ENCODE measurements around the gene NFKB2.

Gene NFKB2

DNA sequence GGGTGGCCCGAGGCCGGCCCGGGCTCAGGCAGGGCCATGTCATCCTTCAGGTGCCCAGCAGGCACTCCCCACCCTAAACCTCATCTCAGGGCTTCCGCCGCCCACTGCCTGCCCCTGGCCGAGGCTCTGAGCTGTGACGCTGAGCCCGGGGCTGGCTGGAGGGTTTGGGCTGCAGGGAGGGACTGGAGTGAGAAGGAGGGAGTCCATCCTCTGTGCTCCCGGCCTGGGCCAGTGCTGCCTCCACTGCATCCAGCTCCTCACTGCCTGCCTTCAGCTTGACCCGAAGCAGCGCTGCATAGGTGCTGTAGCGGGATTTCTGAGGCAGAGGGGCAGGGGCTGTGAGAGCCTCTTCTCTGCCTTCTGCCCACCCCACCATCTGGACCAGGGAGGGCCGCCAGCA lies 7.6 kb downstream of the NFKB2 start:
- Histone ChIP-seq H3K79me2 (ENCODE audit: insufficient read depth, low read length) (no peaks in the 10 kb centered on the region), H3K4me3 (ENCODE audit: low read depth, low read length, poor library complexity, severe bottlenecking) (no peak overlapping the region), H3K27ac (ENCODE audit: low read depth, low read length, poor library complexity, severe bottlenecking) (no peak overlapping the region), H3K4me1 (ENCODE audit: insufficient read depth, low read length, severe bottlenecking) (peaks cover 8% of the 10 kb centered on the region), H3K36me3 (ENCODE audit: insufficient read depth, low read length) (no peaks in the 10 kb centered on the region; the same call in 1 of the 2 replicates), H3K27me3 (ENCODE audit: insufficient read depth, low read length) (no peaks in the 10 kb centered on the region), H3K9ac (ENCODE audit: low read length) (no peak overlapping the region), H3K4me2 (ENCODE audit: low read length) (no peak overlapping the region), H2AFZ (ENCODE audit: low read length) (no peak overlapping the region), H3F3A (ENCODE audit: insufficient read depth, low read length) (no peaks in the 10 kb centered on the region), H3K9me3 (ENCODE audit: low read length) (no peaks in the 10 kb centered on the region), H3K9me2 (ENCODE audit: low read depth, low read length) (no peaks in the 10 kb centered on the region), H4K20me1 (ENCODE audit: insufficient read depth, low read length) (no peaks in the 10 kb centered on the region)
- no peak for TF ChIP-seq EZH2 (IDR thresholded peaks at IDR 0.05; ENCODE audit: borderline replicate concordance, low read length)
- TF ChIP-seq, protein P1, sequence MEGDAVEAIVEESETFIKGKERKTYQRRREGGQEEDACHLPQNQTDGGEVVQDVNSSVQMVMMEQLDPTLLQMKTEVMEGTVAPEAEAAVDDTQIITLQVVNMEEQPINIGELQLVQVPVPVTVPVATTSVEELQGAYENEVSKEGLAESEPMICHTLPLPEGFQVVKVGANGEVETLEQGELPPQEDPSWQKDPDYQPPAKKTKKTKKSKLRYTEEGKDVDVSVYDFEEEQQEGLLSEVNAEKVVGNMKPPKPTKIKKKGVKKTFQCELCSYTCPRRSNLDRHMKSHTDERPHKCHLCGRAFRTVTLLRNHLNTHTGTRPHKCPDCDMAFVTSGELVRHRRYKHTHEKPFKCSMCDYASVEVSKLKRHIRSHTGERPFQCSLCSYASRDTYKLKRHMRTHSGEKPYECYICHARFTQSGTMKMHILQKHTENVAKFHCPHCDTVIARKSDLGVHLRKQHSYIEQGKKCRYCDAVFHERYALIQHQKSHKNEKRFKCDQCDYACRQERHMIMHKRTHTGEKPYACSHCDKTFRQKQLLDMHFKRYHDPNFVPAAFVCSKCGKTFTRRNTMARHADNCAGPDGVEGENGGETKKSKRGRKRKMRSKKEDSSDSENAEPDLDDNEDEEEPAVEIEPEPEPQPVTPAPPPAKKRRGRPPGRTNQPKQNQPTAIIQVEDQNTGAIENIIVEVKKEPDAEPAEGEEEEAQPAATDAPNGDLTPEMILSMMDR (IDR thresholded peaks at IDR 0.05; ENCODE audit: low read length), result no peak

DNA sequence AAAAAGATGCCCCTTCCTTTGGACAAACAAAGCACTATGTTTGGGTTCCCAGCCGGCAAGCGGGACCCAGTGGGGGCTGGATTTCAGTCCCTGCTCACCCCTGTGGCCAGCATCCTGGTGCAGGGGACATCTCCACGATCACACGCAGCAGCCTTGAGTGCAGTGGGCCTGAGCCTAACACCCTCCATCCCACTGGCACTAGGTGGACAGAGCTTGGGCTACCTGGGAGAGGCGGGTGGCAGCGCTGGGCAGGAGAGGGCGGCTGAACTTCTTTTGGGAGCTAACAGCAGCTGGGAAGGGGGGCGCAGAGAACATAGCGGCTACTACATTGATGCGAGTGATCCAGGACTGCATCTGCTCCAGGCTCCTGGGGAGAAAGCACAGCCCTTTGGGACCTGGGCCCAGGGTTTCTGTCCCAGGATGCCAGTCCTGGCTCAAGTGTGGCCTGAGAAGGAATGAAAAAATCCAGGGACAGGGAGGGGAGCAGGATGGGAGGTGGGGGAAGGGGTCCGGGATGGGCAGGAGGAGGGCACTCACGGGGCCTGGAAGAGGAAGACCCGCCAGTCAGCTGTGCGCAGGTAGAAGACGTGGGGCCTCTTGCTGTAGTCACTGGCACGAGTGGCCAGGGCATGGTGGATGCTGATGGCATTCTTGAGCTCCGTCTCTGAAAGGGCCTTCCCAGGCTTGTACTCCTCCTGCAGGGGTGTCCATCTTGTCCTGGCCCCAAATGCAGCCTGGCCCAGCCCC lies 9.0 kb downstream of the NFKB2 start:
- H3F3A ChIP-seq (ENCODE audit: insufficient read depth, low read length), result no peaks in the 10 kb centered on the region
- peaks cover 7% of the 10 kb centered on the region for H3K4me1 ChIP-seq (ENCODE audit: insufficient read depth, low read length, severe bottlenecking)
- H3K9ac ChIP-seq (ENCODE audit: low read length), result no peak overlapping the region
- no peak overlapping the region for H3K4me3 ChIP-seq (ENCODE audit: low read depth, low read length, poor library complexity, severe bottlenecking)
- no peaks in the 10 kb centered on the region for H3K79me2 ChIP-seq (ENCODE audit: insufficient read depth, low read length)
- no peaks in the 10 kb centered on the region; the same call in 1 of the 2 replicates for H3K36me3 ChIP-seq (ENCODE audit: insufficient read depth, low read length)
- H3K9me3 ChIP-seq (ENCODE audit: low read length), result no peaks in the 10 kb centered on the region
- no peak overlapping the region for H3K4me2 ChIP-seq (ENCODE audit: low read length)
- H3K9me2 ChIP-seq (ENCODE audit: low read depth, low read length), result no peaks in the 10 kb centered on the region
- H2AFZ ChIP-seq (ENCODE audit: low read length), result no peak overlapping the region
- H3K27ac ChIP-seq (ENCODE audit: low read depth, low read length, poor library complexity, severe bottlenecking), result no peak overlapping the region
- no peak for TF ChIP-seq EZH2 (IDR thresholded peaks at IDR 0.05; ENCODE audit: borderline replicate concordance, low read length)
- TF ChIP-seq, protein P1 (IDR thresholded peaks at IDR 0.05; ENCODE audit: low read length), result no peak
- no peaks in the 10 kb centered on the region for H4K20me1 ChIP-seq (ENCODE audit: insufficient read depth, low read length)
- no peaks in the 10 kb centered on the region for H3K27me3 ChIP-seq (ENCODE audit: insufficient read depth, low read length)

DNA sequence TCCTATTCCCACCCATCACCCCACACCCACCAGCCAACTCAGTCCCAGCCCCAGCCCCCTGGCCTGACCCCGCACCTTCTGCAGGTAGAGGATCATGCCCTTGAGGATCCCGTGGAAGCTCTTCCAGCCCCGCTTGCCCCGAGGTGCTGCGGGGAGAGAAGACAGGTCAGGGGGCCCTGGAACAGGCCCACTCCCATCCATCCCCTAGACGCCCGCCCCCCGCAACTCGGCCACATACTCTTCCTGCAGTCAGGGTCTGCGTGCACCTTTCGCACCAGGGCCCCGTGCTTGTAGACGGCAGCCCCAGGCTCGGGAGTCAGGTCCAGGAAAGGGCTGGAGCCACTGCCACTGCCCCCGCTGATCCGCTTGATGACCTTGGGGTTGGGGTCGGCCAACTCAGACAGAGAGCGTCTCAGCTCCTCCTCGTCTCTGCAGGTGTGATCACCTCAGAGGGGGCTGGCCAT lies 9.6 kb downstream of the NFKB2 start:
- H2AFZ ChIP-seq (ENCODE audit: low read length), result no peak overlapping the region
- no peaks in the 10 kb centered on the region for H3F3A ChIP-seq (ENCODE audit: insufficient read depth, low read length)
- no peaks in the 10 kb centered on the region for H4K20me1 ChIP-seq (ENCODE audit: insufficient read depth, low read length)
- no peaks in the 10 kb centered on the region for H3K9me2 ChIP-seq (ENCODE audit: low read depth, low read length)
- TF ChIP-seq, protein P1 (IDR thresholded peaks at IDR 0.05; ENCODE audit: low read length), result no peak
- TF ChIP-seq EZH2 (IDR thresholded peaks at IDR 0.05; ENCODE audit: borderline replicate concordance, low read length), result no peak
- H3K36me3 ChIP-seq (ENCODE audit: insufficient read depth, low read length), result no peaks in the 10 kb centered on the region; the same call in 1 of the 2 replicates
- H3K9ac ChIP-seq (ENCODE audit: low read length), result no peak overlapping the region
- no peak overlapping the region for H3K4me2 ChIP-seq (ENCODE audit: low read length)
- no peaks in the 10 kb centered on the region for H3K27me3 ChIP-seq (ENCODE audit: insufficient read depth, low read length)
- H3K4me1 ChIP-seq (ENCODE audit: insufficient read depth, low read length, severe bottlenecking), result peaks cover 1% of the 10 kb centered on the region
- no peaks in the 10 kb centered on the region for H3K9me3 ChIP-seq (ENCODE audit: low read length)
- H3K4me3 ChIP-seq (ENCODE audit: low read depth, low read length, poor library complexity, severe bottlenecking), result no peak overlapping the region
- H3K79me2 ChIP-seq (ENCODE audit: insufficient read depth, low read length), result no peaks in the 10 kb centered on the region
- no peak overlapping the region for H3K27ac ChIP-seq (ENCODE audit: low read depth, low read length, poor library complexity, severe bottlenecking)

Measured in OCI-LY1 (cell line).